ENCODE results near the gene ZNF99. TPM values are rescaled to one million over a fixed set of nuclear protein-coding genes. Genes with fewer than 3 reads are reported as not detected.

ZNF99 gene
- total and polyA plus RNA-seq, 2 of the 8 experiments (the other 6 are each of a cell fraction or from before 2014, with no cell fraction given), result not detected

- TF ChIP-seq TEAD4 (IDR thresholded peaks at IDR 0.05; ENCODE audit: low read depth, low read length), result no peak
- DNase-seq (ENCODE audit: low read depth in 1 of 2, low spot score in 2 of 2), result no peak
- Histone ChIP-seq H2BK5ac (ENCODE audit: low read depth, low read length) (no peak within 1 kb of the TSS), H3K23ac (ENCODE audit: insufficient read length) (no peak within 1 kb of the TSS), H2AFZ (ENCODE audit: low read length) (no peak within 1 kb of the TSS), H2AK5ac (ENCODE audit: low read depth, low read length) (no peak within 1 kb of the TSS), H4K91ac (replicated peaks; ENCODE audit: insufficient read length, low read length) (no peak within 1 kb of the TSS), H3K36me3 (ENCODE audit: control insufficient read depth in 2 of 4, insufficient read depth in 4 of 4, low read length in 3 of 4) (no peaks in the 10 kb centered on the region), H2BK15ac (ENCODE audit: low read length) (no peak within 1 kb of the TSS), H4K20me1 (replicated peaks in 1 of 2; ENCODE audit: control insufficient read depth in 1 of 2, insufficient read depth in 2 of 2, low read length in 2 of 2) (no peaks in the 10 kb centered on the region), H3K9me3 (ENCODE audit: insufficient read depth in 2 of 2, low read depth in 1 of 2, low read length in 1 of 2) (peaks cover 42 to 73% of the 10 kb centered on the region in 2 experiments), H3K4me3 (ENCODE audit: extremely low read depth in 1 of 4, insufficient read depth in 2 of 4, low read depth in 3 of 4, low read length in 4 of 4) (no peak within 1 kb of the TSS), H3K56ac (replicated peaks; ENCODE audit: insufficient read length, low read depth, low read length) (no peak within 1 kb of the TSS), H3K18ac (ENCODE audit: extremely low read depth, low read length) (no peak within 1 kb of the TSS), H2BK20ac (ENCODE audit: low read length) (no peak within 1 kb of the TSS), H3K27ac (ENCODE audit: low read depth, low read length) (no peak within 1 kb of the TSS), H3K9ac (replicated peaks in 1 of 4; ENCODE audit: extremely low read depth in 1 of 4, low read depth in 3 of 4, low read length in 3 of 4) (no peak within 1 kb of the TSS), H3K79me1 (ENCODE audit: low read depth, low read length) (no peaks in the 10 kb centered on the region), H3K23me2 (ENCODE audit: low read depth, low read length) (no peaks in the 10 kb centered on the region), H3K4me1 (replicated peaks in 1 of 4; ENCODE audit: control insufficient read depth in 3 of 4, insufficient read depth in 4 of 4, low read length in 3 of 4) (no peaks in the 10 kb centered on the region), H4K8ac (ENCODE audit: extremely low read depth, insufficient read depth, low read length) (no peak within 1 kb of the TSS), H2BK120ac (replicated peaks; ENCODE audit: low read depth, low read length) (no peak within 1 kb of the TSS), H3K79me2 (ENCODE audit: control insufficient read depth in 1 of 2, insufficient read depth in 2 of 2, low read length in 2 of 2) (no peaks in the 10 kb centered on the region), H3K14ac (ENCODE audit: insufficient read length) (no peak within 1 kb of the TSS), H2BK12ac (ENCODE audit: low read depth, low read length) (no peak within 1 kb of the TSS), H3K4ac (replicated peaks; ENCODE audit: insufficient read length, low read depth, low read length) (no peak within 1 kb of the TSS), H3K4me2 (ENCODE audit: insufficient read depth in 1 of 2, low read depth in 2 of 2, low read length in 2 of 2) (no peak within 1 kb of the TSS), H3K27me3 (replicated peaks in 1 of 4; ENCODE audit: control insufficient read depth in 3 of 4, extremely low read depth in 1 of 4, insufficient read depth in 3 of 4, low read length in 3 of 4) (no peaks in the 10 kb centered on the region), H4K5ac (ENCODE audit: insufficient read length, low read depth, low read length) (no peak within 1 kb of the TSS)
- ChIA-PET CTCF (ENCODE audit: partially characterized antibody) (interaction anchor here (0.6 to 0.7 kb wide), 2 partner anchors 19 to 997 kb away, joined by 3 read pairs; no protein-coding TSS in a partner anchor), POLR2A (ENCODE audit: partially characterized antibody) (no interaction called here)
- no peak for FAIRE-seq
- WGBS, 2 experiments (ENCODE audit: extremely low coverage in 1 of 2, insufficient coverage in 1 of 2, insufficient read length in 1 of 2, insufficient replicate concordance in 2 of 2, low coverage in 1 of 2, low lambda C conversion rate in 2 of 2, missing lambda C conversion rate in 1 of 2), result 81% methylated on average over 19 of the region's 31 CpGs; no CpG with 5 or more reads in 1 of the 2 experiments
Observed at GRCh38 chr19:22832031-22832762, 48.2 kb upstream of the ZNF99 start, which contains the start of gene ZNF723. ZNF723 (plus strand) TSS chr19:22832291; CDS start chr19:22832380, 89 bp downstream.

All from H1 (cell line).